EH (cell line): ENCODE results near the gene SP2.

Experiments used
- DNase-seq: peaks from one replicate; pipeline ENCODE4 v3.0.0-alpha.2; 2015; ENCODE audit warnings: low read depth

The SP2 gene

DNA sequence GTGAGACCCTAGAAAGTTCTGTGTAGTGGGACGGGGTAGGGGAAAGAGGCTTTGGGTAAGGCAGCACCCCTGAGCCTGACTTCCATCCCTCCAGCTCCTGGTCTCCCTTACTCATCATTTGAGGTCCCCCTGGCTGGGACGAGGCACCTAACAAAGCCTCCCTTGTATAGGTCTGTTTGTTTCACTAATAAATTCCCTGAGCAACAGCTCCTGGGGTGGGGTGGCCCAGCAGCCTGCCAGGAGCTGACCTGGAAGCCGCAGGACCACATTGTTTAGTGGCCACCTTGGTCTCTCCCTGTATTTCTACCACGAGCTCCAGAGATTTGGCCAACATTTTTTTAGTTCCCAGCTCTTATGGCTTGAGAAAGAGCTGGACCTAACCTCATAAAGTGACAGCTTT, 54.4 kb downstream of the SP2 start:
- DNase-seq, result no peak

DNA sequence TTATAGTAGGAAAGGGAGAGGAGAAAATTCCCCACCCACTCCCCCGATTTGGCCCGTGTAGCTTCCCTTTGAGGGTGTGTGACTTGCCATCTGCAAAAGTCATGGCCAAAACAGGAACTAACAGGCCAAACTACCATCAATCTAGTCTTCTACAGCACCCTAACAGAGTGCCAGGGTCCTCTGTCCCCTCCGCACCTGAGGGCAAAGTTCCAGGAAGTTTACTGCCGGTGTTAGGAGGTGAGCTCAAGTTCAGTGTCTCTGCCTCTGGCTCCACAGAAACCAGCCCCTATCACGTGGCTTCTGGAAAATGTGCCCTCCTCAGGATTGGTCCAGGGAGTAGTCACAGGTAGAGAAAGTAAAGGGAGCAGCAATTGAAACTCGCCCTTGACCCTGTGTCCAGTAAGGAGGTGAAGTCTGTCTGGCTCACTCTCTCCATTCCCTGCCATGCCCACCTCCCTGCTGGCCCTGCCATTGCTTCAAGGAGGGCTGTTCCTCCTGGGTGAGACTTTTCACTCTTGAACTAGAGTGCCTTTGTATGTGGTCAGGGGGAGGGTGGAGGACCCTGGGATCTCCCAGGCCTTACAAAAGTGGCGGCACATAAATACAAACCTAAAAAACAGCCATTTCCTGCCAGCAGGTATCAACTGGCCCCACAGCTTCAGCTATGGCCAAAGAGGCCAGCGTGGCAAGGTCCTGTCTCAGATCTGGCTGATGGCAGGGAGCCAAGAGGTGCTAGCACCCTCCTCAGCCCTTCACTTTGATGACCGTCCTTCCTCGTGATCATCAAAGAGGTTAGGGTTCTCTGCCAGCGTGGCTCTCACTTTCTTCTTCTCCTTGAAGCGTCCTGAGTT, 56.4 kb downstream of the SP2 start:
- DNase-seq, result no peak

DNA sequence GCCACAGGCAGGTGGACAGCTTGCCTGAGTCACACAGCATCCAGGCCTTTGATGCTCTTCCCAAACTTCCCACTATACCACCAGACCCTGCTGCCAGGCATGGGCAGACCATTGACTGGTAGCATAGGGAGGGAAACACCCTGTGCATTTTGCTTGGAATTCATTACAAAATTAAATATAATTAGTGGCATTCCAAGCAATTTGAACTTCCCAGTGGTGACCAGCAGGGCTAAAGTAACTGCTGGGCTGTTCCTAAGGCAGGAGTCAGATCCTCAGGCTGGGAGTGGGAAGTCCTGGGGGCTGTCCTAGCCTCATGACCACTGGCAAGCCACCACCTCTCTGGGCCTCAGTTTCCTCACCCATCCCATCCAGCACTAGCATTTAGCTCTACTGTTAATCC, 57.9 kb downstream of the SP2 start:
- no peak for DNase-seq

DNA sequence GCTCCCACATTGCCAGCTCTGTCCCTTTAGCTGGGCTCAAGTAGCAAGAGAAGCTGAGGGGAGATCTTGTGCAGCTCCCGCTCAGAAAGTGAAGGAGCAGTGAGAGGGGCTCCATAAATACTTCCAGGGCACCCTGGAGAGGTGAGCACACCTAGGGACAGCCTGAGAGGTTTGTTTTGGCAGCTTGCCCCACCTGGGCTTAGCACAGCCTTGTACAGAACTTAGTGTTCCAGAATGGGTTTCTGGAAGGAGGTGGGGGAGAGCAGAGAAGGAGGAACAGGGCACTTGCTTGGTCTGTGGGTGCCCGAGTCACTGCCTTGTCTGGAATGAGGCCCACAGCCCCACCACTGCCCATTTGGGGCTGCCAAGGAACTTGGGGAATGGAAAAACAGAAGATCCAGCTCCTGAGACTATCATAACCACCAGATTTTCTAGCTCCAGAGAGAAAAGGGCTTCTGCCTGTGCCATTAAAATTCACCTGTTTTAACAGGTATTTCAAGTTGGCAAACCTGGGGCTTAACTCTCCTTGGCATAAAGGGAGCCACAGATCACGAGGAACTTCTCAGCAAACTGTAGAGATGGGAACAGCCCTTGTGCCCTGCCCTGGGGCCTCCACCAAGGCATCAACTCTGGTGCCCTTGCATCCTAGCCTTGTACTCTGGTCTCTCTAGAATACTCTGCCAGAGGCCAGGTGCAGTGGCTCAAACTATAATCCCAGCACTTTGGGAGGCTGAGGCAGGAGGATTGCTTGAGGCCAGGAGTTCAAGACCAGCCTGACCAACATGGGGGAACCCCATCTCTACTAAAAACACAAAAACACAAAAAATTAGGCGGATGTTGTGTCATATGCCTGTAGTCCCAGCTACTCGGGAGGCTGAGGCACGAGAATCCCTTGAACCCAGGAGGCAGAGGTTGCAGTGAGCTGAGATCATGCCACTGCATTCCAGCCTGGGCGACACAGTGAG, 59.7 kb downstream of the SP2 start:
- DNase-seq, result no peak

DNA sequence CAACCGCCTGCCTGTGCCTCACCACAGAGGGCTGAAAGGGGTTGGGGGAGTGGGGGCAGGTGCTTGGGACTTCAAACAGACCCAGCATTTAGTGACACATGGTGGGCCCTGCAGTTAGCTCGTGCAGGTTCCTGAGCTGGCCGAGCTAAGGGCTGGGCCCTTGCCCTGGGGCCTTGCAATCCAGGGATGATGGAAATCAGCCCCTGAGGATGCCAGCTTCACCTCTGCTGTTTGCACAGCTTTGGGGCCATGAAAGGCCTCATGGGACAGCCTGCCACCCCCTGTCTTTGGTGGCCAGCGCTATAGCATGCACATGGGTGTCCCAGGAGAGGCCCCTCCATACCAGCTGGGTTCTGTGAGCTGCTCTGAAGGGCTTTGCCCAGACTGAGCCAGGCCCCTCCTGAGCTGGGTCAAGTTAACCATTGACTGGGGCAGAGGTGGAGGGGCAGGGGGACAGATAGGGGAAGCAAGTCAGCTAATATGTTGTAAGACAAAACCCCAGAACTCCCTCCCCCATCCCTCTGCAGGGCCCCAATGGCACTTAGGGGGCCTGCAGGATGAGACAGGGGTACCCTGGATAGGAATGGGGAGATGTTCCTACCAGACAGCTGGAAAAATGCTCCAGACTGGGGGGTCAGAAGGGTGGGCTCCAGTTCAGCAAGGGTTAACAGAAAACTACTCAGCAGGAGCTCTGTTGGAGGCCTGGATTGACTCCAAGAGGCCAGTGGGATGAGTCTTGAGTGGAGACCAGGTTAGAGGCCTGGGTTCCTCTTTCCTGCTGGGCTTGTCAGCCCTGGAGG, 61.0 kb downstream of the SP2 start:
- peak; percentile 30 for DNase-seq

DNA sequence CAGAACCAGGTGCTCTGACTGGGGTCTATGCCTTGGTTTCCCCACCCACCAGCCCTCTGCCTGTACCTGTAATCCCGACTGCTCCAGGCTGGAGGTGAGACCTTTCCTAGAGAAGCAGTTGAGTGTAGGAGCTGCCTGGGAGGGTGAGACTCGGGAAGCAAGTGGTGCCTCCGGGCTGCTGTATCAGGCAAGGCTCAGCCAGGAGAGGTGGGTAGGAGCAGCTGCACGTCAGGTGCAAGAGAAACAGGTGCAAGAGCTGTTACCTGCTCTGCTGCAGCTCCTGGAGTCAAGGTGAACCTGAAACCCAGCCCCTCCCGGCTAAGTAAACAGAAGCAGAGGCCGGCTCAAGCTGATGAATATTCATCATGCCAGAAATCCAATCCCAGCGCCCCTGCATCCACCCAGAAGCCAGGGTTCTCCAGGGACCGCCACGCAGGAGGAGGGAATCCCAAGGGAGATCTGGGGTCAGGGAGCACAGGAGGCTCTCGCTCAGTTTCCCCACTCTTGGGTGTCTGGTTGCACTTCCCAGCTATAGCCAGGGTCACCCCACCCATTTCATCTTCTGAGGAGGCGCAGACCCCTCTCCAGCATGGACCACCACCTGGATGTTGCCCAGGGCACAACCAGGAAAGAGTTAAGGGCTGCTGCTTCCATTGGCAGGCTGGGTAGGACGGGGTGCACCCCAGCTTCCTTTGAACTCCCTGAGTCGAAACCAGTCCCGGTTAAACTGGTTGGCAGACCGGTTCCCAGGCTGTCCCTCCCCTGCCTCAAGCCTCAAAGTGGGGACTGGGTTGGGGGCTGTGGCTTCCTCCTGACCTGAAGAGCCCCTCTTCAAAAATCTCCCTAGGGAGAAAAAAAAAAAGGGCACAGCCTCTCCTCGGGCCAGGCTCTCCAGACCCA, 61.8 kb downstream of the SP2 start, which contains the start of gene PRR15L:
Gene PRR15L, minus strand, starts transcription at position 293 of the 900 bp plus-strand sequence. CDS start 4,649 bp downstream, outside the sequence.
- DNase-seq, result no peak

- no peak for DNase-seq
Observed at GRCh38 chr17:47959825-47960655, 64.0 kb downstream of the SP2 start.

GRCh38 chr17:47961406-47961805, 65.4 kb downstream of the SP2 start:
- no peak for DNase-seq

GRCh38 chr17:47962901-47963300, 66.9 kb downstream of the SP2 start:
- DNase-seq, result no peak

DNA sequence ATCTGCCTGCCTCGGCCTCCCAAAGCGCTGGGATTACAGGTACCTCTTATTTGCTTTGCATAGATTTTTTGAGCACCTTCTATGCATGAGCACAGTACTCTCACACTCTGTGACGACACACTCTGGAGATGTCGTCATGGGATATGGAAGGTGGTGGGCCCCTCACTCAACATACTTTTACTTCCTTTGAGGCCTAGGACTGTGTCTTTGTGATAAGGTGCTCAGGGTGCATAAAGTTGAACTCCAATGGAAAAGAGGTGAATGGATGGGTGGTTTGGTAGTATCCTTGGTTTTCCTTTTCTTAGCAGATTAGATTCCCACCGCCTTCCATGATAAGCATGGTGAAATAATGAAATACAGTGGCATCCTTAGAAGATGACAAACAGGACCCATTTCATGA, 68.8 kb downstream of the SP2 start:
- DNase-seq, result no peak

GRCh38 chr17:47966079-47966519, 70.1 kb downstream of the SP2 start:
- DNase-seq, result peak; percentile 22

DNA sequence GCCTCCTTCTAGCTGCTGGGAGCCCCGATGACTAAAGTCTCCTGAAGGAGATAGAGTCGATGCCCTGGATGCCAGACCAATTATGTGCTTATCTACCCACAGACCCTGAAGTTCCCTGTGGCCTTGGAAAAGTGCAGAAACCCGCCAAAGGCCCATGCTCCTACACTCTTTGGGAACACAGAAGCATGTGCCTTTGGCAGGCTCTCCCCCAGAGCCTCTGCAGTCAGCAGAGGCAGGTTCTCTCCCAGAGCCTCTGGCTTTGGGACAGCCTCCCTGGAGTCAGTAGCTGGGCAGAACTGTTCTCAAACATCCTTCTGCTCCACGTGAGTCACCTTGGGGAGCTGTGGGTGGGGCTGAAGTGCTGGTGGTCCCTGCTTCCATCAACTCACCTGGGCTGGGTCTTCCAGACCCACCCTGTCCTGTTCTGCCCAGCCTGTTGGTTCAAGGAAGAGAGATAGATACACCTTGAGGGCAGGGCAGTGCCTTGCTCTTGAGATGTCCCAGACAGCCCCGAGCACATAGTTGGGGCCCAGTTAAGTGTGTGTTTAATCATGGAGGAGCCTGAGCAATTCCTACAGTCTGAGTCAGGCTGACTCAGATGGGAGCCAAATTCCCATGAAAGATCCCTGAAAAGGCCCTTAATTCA, 71.7 kb downstream of the SP2 start:
- DNase-seq, result peak; percentile 90

- DNase-seq, result no peak
Observed at GRCh38 chr17:47968836-47969235, 72.8 kb downstream of the SP2 start.

GRCh38 chr17:47969930-47970724, 74.1 kb downstream of the SP2 start:
- no peak for DNase-seq

DNA sequence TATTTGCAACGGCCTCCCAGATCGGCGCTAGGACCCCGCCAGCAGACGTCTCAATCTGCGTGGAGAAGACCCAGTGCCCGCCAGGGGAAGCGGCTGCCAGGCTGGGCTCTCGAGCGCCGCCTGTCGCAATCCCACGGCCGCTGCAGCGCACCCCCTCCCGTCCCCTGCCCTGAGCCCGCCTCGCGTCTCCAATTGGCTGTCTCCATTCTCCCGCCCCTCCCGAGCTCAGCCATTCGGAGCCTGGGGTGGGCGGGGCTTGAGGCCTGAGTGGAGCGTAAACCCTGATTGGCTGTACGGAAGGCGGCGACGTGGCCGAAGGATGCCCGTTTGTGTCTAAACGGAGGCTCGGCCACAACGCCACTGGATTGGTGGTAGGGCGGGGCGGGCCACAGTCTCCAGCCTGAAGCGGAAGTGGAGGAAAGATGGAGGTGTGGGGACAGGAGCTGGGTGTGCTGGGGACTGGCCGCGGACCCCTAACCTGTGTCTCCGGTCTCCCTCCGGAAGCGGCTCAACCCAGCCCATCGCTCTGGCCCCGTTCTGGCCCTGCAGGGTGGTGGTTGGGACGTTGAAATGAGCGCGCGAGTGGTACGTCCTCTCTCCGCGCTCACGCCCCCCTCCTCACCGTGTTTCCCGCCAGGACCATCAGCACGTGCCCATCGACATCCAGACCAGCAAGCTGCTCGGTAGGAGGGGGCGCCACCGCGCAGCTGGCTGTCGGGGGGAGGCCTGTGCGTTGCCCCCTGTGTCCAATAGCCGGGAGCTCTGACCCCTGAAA, 74.9 kb downstream of the SP2 start, which contains the start of gene CDK5RAP3:
Gene CDK5RAP3, plus strand, starts transcription at position 389 of the 775 bp plus-strand sequence. Its CDS starts 34 bp downstream, at position 423.
- peak; percentile 99 for DNase-seq

DNA sequence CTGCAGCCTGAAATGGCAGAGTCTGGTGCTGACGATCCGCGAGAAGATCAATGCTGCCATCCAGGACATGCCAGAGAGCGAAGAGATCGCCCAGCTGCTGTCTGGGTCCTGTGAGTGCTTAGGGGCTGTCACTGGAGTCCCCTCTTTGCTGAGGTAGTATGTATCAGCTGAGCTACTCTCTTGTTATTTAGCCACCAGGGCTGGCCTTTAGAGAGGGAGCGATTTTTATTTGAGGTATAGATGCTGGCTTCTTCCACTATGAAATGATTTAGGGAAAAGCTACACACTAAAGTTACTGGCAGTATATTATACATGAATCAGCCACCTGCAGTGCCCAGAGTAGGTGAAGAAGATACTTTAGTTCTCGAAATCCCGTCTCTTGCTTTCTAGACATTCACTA, 77.5 kb downstream of the SP2 start:
- DNase-seq, result no peak

DNA sequence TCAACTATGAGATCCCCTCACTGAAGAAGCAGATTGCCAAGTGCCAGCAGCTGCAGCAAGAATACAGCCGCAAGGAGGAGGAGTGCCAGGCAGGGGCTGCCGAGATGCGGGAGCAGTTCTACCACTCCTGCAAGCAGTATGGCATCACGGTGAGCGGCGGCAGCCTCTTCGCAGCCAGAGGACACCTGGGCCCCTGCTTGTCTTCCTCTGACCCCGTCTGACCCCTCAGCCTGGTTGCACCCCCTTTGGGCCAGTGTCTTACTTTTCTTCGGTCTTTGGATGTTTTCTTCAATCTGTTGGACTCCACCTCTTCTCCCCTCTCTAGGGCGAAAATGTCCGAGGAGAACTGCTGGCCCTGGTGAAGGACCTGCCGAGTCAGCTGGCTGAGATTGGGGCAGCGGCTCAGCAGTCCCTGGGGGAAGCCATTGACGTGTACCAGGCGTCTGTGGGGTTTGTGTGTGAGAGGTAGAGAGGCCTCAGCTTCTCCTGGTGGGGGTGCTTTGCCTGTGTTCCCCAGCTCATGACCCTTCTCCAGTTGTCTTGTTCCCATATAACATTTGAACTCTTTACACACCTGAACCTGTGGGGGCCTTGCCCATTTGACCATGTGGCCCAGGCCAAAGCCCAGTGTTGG, 79.3 kb downstream of the SP2 start:
- DNase-seq, result no peak
